Mesothelial cell of epicardium (in vitro differentiated cells): ENCODE results near the gene SLC1A7. TPM values are rescaled to one million over a fixed set of nuclear protein-coding genes. Genes with fewer than 3 reads are reported as not detected.

Experiments used
- DNase-seq, 2 experiments: peaks; one replicate each; pipeline ENCODE4 v3.0.0; 2021; ENCODE audit warnings: low spot score in 2 of 2; ENCODE audit not compliant: unreplicated experiment in 2 of 2
- H3K27ac Mint-ChIP-seq: 2 replicates; pipeline ENCODE4 v1.8.0; 2021; ENCODE audit warnings: mixed read lengths
- H3K27me3 Mint-ChIP-seq: 2 replicates; pipeline ENCODE4 v1.8.0; 2021; ENCODE audit warnings: low read depth, mixed read lengths
- H3K36me3 Mint-ChIP-seq: 2 replicates; pipeline ENCODE4 v1.8.0; 2021; ENCODE audit warnings: mixed read lengths
- H3K4me1 Mint-ChIP-seq: 2 replicates; pipeline ENCODE4 v1.8.0; 2021; ENCODE audit warnings: mixed read lengths
- H3K4me3 Mint-ChIP-seq: 2 replicates; pipeline ENCODE4 v1.8.0; 2021; ENCODE audit warnings: mild to moderate bottlenecking, moderate library complexity, mixed read lengths
- H3K9me3 Mint-ChIP-seq: 2 replicates; pipeline ENCODE4 v1.8.0; 2021; ENCODE audit warnings: mixed read lengths
- CTCF ChIP-seq: fragments of 200-600 bp; sonication (generic); IDR thresholded peaks from one replicate; pipeline ENCODE4 v1.5.0; 2021; ENCODE audit warnings: antibody characterized with exemption; ENCODE audit not compliant: unreplicated experiment
- total RNA-seq: library from RNA; stranded (reverse); gene quantifications from 3 replicates; pipeline ENCODE4 v1.2.1, GENCODE V29; 2021

SLC1A7 gene
- total RNA-seq, 1 donor from 2014 or later = not detected

DNA sequence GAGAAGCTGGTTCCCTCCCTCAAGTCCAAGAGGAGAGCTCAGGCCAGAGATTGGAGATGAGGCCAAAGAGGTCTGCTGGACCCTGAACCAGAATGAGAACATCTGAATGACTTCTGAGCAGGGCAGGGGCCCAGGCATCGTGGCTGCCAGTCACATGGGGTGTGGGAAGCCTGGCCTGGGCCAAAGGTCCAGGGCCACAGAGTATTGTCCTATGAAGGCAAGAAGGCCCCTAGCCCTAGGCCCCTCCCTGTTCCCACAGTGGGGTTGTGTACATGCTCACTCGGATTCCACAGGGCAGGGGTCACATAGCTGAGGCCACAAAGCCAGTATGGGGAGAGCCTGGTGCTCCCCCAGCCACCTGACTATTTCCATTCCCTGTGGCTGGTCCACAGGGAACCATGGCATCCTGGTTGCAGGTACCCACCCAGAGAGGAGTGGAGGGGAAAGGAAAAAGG, 18.5 kb upstream of the SLC1A7 start:
- Mint-ChIP-seq H3K27me3 (peaks cover 13% of the 10 kb centered on the region), H3K4me1 (no peaks in the 10 kb centered on the region), H3K9me3 (no peaks in the 10 kb centered on the region), H3K36me3 (no peaks in the 10 kb centered on the region), H3K4me3 (no peak overlapping the region), H3K27ac (no peak overlapping the region)
- no peak for DNase-seq
- no peak for TF ChIP-seq CTCF

DNA sequence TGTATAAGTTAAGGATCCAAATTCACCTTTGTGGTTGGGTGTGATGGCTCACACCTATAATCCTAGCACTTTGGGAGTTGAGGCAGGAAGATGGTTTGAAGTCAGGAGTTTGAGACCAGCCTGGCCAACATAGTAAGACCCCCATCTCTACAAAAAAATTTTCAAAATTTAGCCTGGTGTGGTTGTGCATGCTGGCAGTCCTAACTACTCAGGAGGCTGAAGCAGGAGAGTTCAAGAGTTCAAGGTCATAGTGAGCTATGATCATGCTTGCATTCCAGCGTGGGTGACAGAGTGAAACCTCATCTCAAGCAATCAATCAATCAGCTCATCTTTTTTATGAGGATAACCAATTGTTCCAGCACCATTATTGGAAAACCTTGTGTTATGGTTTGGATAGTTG, 16.5 kb upstream of the SLC1A7 start:
- Mint-ChIP-seq H3K9me3 (no peaks in the 10 kb centered on the region), H3K27me3 (peaks cover 5% of the 10 kb centered on the region), H3K36me3 (no peaks in the 10 kb centered on the region), H3K27ac (no peak overlapping the region), H3K4me1 (no peaks in the 10 kb centered on the region), H3K4me3 (no peak overlapping the region)
- no peak for DNase-seq
- no peak for TF ChIP-seq CTCF

DNA sequence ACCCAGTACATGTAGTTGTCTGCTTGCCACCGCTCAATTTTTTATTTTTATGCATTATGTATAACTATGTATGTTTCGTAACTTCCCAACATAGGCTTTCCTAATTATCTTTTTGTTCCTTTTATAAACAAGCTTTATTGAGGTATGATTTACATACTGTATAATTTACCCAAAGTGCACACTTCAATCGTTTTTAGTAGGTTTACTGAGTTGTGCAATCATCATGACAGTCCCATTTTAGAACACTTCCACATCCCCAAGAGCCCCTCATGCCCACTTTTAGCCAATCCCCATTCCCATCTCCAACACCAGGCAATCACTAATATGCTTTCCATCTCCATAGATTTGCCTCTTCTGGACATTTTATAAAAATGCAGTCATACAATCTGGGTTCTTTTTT, 14.3 kb upstream of the SLC1A7 start:
- no peak for TF ChIP-seq CTCF
- Mint-ChIP-seq H3K4me3 (no peak overlapping the region), H3K27ac (no peak overlapping the region)

GRCh38 chr1:53155945-53156344, 13.5 kb upstream of the SLC1A7 start:
- Mint-ChIP-seq H3K36me3 (no peaks in the 10 kb centered on the region), H3K27ac (no peak overlapping the region), H3K27me3 (no peaks in the 10 kb centered on the region), H3K4me1 (no peaks in the 10 kb centered on the region), H3K4me3 (no peak overlapping the region), H3K9me3 (no peaks in the 10 kb centered on the region)
- DNase-seq = no peak
- TF ChIP-seq CTCF = no peak

More for the DNA sequence above, 14.3 kb upstream of the SLC1A7 start:
- Mint-ChIP-seq H3K4me1 (no peaks in the 10 kb centered on the region), H3K36me3 (no peaks in the 10 kb centered on the region), H3K27me3 (no peaks in the 10 kb centered on the region), H3K9me3 (no peaks in the 10 kb centered on the region)
- no peak for DNase-seq

- no peaks in the 10 kb centered on the region for H3K36me3 Mint-ChIP-seq
- H3K4me1 Mint-ChIP-seq = no peaks in the 10 kb centered on the region
- H3K27ac Mint-ChIP-seq = no peak overlapping the region
- DNase-seq = no peak
- no peaks in the 10 kb centered on the region for H3K9me3 Mint-ChIP-seq
- H3K4me3 Mint-ChIP-seq = no peak overlapping the region
- H3K27me3 Mint-ChIP-seq = no peaks in the 10 kb centered on the region
- TF ChIP-seq CTCF = no peak
Measured at GRCh38 chr1:53155534-53155933, 13.1 kb upstream of the SLC1A7 start.

DNA sequence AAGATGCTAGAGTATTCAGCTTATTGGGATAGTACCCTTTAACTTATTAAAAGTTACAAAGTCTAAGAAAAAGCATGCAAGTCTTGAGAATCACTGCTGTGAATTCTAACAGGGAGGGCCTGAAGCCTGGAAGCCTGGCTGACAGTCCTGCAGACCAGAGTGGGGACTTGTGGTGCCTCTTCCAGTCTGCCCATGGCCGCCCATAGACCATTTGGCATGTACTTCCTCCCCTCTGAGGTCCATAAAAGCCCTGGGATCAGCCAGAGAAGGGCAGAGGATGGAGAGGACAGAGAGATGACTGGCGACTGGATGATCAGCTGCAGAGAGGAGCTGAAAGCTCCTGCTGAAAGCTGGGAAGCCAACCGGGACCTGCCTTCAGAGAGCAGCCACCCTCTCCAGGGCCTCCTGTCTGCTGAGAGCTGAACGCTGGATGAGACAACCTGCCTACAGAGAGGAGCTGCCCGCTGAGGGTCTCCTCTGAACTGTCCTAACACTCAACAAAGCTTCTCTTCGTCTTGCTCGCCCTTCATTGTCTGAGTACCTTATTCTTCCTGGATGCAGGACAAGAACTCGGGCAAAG, 12.5 kb upstream of the SLC1A7 start:
- no peak overlapping the region for H3K27ac Mint-ChIP-seq
- no peaks in the 10 kb centered on the region for H3K36me3 Mint-ChIP-seq

More for the DNA sequence above, 12.5 kb upstream of the SLC1A7 start:
- Mint-ChIP-seq H3K4me1 (no peaks in the 10 kb centered on the region), H3K27me3 (no peaks in the 10 kb centered on the region), H3K4me3 (no peak overlapping the region), H3K9me3 (no peaks in the 10 kb centered on the region)
- DNase-seq = no peak
- no peak for TF ChIP-seq CTCF
